Endothelial cell of umbilical vein (primary cell): ENCODE measurements around the gene KDM3B.
"Not testable (repeated sequence)": the region's sequence is repeated elsewhere in the genome, so short reads cannot be mapped to it uniquely, and the experiment has no call there.

Experiments used
- CTCF ChIP-seq, 2 donors: IDR thresholded peaks; 1 replicate in 1 of 2; 2 replicates in 1 of 2; pipeline ENCODE4 v1.5.1; 2011; ENCODE audit warnings: low read length in 2 of 2, mild to moderate bottlenecking in 2 of 2, moderate library complexity in 2 of 2, control low read depth in 1 of 2, inconsistent platforms in 1 of 2, low read depth in 1 of 2; ENCODE audit not compliant: insufficient read depth in 1 of 2; ENCODE audit errors: extremely low read depth in 1 of 2
- EZH2 ChIP-seq: IDR thresholded peaks from 2 replicates; pipeline ENCODE4 v1.6.1; 2012; ENCODE audit warnings: borderline replicate concordance, low read depth, mild to moderate bottlenecking, moderate library complexity, low read length, inconsistent platforms; ENCODE audit not compliant: severe bottlenecking
- FOS ChIP-seq: IDR thresholded peaks from 2 replicates; pipeline ENCODE4 v1.6.1; 2011; ENCODE audit warnings: mild to moderate bottlenecking, low read length, moderate library complexity, borderline replicate concordance; ENCODE audit not compliant: insufficient read depth
- GATA2 ChIP-seq: IDR thresholded peaks from 2 replicates; pipeline ENCODE4 v1.7.0; 2011; ENCODE audit warnings: low read depth, mild to moderate bottlenecking, moderate library complexity, mixed read lengths, low read length; ENCODE audit not compliant: insufficient read length, insufficient read depth
- JUN ChIP-seq: IDR thresholded peaks from 2 replicates; pipeline ENCODE4 v1.6.1; 2011; ENCODE audit warnings: borderline replicate concordance, low read depth; ENCODE audit not compliant: insufficient read length, insufficient read depth
- MYC ChIP-seq: IDR thresholded peaks from one replicate; pipeline ENCODE4 v1.6.1; 2011; ENCODE audit warnings: mild to moderate bottlenecking, low read depth, low read length
- POLR2A ChIP-seq: IDR thresholded peaks from 2 replicates; pipeline ENCODE4 v1.6.1; 2012; ENCODE audit warnings: low read depth, mild to moderate bottlenecking, control low read depth, low read length
- POLR2AphosphoS5 ChIP-seq: IDR thresholded peaks from 2 replicates; pipeline ENCODE4 v1.6.1; 2012; ENCODE audit warnings: low read depth, mild to moderate bottlenecking, control low read depth, low read length, moderate library complexity; ENCODE audit not compliant: insufficient read depth
- TF ChIP-seq, protein P1 (sequence below): IDR thresholded peaks from 2 replicates; pipeline ENCODE4 v1.6.1; 2011; ENCODE audit not compliant: insufficient read depth, insufficient read length

- TF ChIP-seq EZH2; POLR2A; CTCF (IDR thresholded peaks at IDR 0.05; ENCODE audit: extremely low read depth in 1 of 2, insufficient read depth in 1 of 2, low read depth in 1 of 2, low read length in 2 of 2); POLR2AphosphoS5; GATA2; FOS; MYC; JUN: not testable (repeated sequence)
- TF ChIP-seq, protein P1, sequence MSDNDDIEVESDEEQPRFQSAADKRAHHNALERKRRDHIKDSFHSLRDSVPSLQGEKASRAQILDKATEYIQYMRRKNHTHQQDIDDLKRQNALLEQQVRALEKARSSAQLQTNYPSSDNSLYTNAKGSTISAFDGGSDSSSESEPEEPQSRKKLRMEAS: not testable (repeated sequence)
Measured at GRCh38 chr5:138389911-138390310, 37.4 kb downstream of the KDM3B start.
